Fibroblast of skin of left quadriceps (primary cell): ENCODE measurements around the gene MIX23.
A peak's percentile ranks its signal among the peaks of the same experiment; 100 is the strongest.
"Not testable (repeated sequence)": the region's sequence is repeated elsewhere in the genome, so short reads cannot be mapped to it uniquely, and the experiment has no call there.

Experiments
- DNase-seq, 2 experiments: peaks; one replicate each; pipeline ENCODE4 v3.0.0-alpha.2; 2013; ENCODE audit warnings: low read depth in 2 of 2

Gene MIX23

GRCh38 chr3:122392868-122393844, 10.1 kb upstream of the MIX23 start:
- peak in 1 of 2 experiments; percentile 24 for DNase-seq

GRCh38 chr3:122391681-122392446, 8.8 kb upstream of the MIX23 start:
- no peak for DNase-seq

- DNase-seq = no peak
These were observed 7.6 kb upstream of the MIX23 start for GRCh38 chr3:122390665-122391064.

GRCh38 chr3:122389892-122390291, 6.9 kb upstream of the MIX23 start:
- no peak for DNase-seq

GRCh38 chr3:122389197-122389596, 6.2 kb upstream of the MIX23 start:
- DNase-seq = no peak

GRCh38 chr3:122387709-122388108, 4.7 kb upstream of the MIX23 start:
- DNase-seq = no peak

DNA sequence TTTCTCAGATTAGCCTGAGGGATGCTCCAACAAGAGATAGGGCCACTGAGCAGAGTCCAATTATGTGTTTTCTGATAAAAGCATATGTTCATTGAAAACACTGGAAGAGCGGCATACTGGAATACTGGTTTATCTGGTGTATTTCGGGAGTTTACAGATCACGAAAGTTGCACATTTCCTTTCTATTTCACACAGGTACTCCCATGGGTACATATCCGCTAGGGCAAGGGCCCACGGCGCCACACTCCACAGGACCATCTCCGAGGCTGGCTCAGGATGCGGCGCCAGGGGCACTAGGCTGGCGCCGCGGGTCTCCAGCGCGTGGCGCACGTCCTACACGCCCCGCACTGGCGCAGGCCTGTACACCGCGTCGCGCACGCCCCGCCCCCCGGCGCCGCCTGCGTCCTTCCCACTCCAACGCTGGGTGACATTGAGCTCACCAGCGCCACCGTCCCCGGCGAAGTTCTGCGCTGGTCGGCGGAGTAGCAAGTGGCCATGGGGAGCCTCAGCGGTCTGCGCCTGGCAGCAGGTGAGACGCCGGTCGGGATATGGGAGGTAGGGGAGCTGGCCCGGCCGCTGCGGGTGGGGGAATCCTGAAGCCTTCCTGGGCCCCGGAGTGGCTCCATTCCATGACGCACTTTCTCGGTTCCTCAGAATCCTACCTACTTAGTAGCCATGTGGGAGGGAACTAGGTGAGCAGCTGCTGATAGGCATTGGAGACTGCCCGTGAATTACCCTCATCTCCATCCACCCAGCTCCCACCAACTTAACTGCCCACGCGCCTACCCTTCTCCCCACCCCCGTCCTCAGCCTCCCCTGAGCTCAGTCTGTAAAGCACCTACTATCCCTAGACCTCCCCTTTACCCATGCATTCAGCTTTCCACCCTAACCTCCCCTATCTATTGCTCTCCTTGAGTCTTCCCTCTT, 1.0 kb upstream of the MIX23 start, which contains the start of gene FAM162A:
Gene FAM162A (plus strand): TSS at position 412 of the 927 bp plus-strand sequence. CDS start 84 bp downstream, at position 496.
- DNase-seq = peak; percentile 69 to 74

DNA sequence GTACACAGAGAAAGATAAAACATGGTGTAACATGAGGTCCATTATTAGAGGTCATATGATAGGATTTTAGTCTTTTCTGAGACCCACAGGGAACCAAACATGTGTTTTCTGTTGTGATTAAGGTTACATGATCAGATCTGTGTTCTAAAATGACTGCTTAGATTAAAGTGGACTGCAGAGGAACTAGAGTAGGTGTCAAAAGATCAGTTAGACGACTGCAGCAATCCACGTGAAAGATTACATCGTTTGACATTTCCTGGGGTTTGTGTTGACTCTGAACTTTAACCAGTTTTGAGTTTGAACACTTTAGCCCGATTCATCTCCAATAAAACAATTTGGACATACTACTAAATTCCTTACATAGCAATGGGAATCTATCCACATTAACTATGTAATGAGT, 5.1 kb downstream of the MIX23 start:
- no peak for DNase-seq

DNA sequence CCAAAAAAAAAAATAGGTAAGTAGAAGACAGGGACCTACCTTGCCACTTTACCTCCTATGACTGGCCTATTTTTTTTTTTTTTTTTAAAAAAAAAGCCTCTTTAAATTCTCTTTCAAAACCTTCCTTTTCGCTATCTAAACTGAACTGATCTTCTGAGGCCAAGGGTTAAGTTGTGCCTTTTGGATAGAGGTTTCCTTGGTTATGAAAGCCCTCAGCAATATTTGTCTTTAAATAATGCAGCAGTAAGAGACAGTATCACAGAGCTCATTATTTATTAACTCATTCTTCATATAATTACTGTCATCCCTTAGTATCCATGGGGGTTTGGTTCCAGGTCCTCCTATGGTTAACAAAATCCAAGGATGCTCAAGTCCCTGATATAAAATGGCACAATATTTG, 9.0 kb downstream of the MIX23 start:
- no peak for DNase-seq

DNA sequence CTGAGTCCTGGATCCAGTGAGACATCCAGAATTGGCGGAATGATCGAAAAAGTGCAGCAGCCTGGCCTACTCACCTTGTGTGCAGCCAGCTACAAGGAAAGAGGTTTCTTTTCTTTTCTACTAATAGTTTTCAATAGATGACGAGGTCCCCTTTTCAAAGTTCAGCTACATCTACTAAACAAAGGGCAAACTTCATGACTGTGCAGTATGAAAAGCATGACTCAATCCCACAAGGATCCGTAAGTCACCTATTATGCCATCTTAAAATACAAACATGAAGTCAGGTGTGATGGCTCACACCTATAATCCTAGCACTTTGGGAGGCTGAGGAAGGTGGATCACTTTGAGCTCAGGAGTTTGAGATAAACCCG, 16.7 kb downstream of the MIX23 start:
- no peak for DNase-seq

DNA sequence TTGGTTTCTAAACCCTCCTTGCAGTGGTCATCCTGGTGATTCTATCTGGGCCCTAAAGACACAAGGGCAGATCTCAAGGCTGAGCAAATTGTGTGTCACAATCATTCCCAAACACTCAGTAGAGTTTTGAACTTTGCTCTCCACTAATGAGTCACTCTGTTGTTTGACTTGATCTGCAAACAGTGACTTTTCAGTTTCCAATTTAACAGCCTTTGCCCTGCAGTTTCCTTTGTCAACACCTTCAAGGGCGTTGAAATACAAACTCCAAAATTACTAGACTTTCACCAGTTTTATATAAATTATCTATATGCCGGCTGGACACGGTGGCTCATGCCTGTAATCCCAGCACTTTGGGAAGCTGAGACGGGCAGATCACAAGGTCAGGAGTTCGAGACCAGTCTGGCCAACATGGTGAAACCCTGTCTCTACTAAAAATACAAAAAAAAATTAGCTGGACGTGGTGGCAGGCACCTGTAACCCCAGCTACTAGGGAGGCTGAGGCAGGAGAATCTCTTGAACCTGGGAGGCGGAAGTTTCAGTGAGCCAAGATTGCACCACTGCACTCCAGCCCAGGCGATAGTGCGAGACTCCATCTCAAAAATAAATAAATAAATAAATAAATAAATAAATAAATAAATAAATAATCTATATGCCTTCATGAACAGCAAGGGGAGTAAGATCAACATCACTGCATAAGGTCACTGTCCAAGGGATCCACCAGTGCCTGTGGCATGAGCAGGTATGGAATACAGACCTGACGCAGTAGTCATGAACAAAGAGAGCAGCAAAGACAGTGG, 17.3 kb downstream of the MIX23 start:
- DNase-seq = not testable (repeated sequence)

GRCh38 chr3:122365073-122365472, 18.0 kb downstream of the MIX23 start:
- DNase-seq = no peak

GRCh38 chr3:122364490-122364889, 18.5 kb downstream of the MIX23 start:
- DNase-seq = no peak

DNA sequence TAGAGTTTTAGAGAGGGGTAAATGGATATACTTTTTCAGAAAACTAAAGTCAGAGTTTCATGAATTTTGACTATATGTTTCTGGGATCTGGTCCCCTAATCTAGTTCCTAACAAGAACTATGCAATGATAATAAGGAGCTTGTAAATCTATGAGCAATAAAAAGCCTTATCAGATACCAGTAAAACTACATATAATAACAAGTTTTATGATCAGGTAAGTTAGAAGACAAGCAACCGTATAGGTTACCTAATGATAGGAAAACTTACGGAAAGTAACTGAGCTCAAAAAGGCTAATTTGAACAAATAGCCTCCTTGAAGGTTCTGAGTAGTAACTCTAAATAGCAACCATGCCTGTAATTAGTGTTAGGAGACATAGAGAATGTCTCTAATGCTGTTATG, 21.0 kb downstream of the MIX23 start:
- no peak for DNase-seq

DNA sequence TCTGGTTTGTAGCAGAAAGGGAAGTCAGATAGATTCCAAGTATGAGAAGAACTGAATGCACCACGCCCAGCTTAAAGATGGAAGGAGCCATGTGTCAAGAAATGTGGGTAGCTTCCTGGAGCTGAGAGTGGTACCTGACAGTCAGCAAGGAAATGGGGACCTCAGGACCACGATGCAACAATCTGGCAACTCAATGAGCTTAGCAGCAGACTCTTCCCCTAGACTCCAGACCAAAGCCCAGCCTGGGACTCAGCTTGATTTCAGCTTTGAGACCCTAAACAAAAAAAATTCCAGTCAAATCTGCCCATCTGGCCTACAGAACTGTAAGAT, 24.4 kb downstream of the MIX23 start:
- DNase-seq = no peak

DNA sequence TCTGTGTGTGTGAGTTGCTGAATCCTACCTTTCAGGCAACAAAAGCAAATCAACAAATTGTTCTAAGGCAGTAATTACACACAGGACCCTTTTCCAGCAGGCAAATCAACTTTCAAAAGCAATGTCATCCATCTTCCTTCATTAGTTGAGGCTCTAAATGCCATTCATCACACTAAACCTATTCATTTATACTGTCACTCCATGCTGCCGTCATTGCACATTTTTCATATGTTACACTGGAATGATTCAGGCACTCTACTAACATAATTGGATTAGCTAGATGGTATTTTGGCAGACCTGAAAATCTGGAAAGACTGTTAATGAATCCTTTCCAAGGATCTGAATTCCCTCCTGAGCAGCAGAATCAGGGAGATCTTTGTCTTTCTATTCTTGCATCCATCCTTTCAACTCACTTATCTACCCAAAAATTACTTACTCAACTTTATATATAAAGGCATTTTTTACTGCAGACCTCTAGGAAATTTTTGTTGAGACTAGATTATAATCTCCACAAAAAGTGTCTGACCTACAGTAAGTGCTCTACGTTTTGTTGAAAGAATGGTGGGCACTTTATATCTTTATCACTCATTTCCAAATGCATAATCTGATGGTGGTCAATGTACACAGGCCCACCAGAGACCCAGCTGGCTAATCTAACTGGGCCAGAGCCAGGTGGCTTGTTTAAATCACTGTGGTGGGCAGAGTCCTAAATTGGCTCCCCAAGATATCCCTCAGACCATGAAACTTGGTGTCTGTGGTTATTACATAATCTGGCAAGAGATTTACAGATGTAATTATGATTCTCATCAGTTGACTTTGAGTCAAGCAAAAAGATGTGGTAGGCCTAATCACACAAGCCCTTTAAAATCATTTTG, 25.0 kb downstream of the MIX23 start:
- DNase-seq = peak in 1 of 2 experiments; percentile 2

GRCh38 chr3:122356402-122356801, 26.6 kb downstream of the MIX23 start:
- peak in 1 of 2 experiments; percentile 4 for DNase-seq

- DNase-seq = no peak
These were observed 27.4 kb downstream of the MIX23 start for GRCh38 chr3:122355612-122356011.

- no peak for DNase-seq
These were observed 29.1 kb downstream of the MIX23 start for GRCh38 chr3:122353893-122354401.

DNA sequence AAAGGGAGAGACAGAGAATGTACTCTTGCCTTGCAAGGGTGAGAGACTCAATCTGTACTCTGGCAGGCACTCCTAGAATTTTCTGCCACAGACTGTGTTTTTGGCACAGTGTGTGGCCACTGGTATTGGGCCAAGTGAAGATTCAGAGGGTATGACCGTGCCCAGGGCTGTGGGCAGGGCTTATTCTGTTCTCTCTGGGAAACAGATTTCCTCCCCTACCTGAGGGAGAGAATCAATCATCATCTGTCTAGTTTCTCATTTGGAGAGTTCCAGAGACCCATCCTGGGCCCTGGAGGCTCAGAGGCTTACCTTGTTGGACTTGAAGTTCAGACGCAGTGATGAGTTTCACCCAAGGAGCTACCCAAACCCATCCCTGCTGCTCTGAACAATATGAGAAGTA, 29.8 kb downstream of the MIX23 start:
- DNase-seq = no peak
